Measurements from ENCODE around the gene MAD1L1.
A peak's percentile ranks its signal among the peaks of the same experiment; 100 is the strongest.

The MAD1L1 gene

GRCh38 chr7:1946025-1946772 is 286.5 kb downstream of the MAD1L1 start:
- DNase-seq: no peak

- no peak for DNase-seq
Observed at GRCh38 chr7:1945558-1945957, 287.2 kb downstream of the MAD1L1 start.

- DNase-seq: no peak
Observed at GRCh38 chr7:1944619-1945210, 288.0 kb downstream of the MAD1L1 start.

- no peak for DNase-seq
Observed at GRCh38 chr7:1943933-1944618, 288.7 kb downstream of the MAD1L1 start.

- DNase-seq: no peak
Observed at GRCh38 chr7:1943326-1943725, 289.4 kb downstream of the MAD1L1 start.

- no peak for DNase-seq
Observed at GRCh38 chr7:1942941-1943289, 289.8 kb downstream of the MAD1L1 start.

GRCh38 chr7:1942243-1942940 is 290.4 kb downstream of the MAD1L1 start:
- no peak for DNase-seq

- DNase-seq: no peak
Observed at GRCh38 chr7:1941464-1942242, 291.1 kb downstream of the MAD1L1 start.

- no peak for DNase-seq
Observed at GRCh38 chr7:1940863-1941262, 291.9 kb downstream of the MAD1L1 start.

GRCh38 chr7:1940402-1940786 is 292.4 kb downstream of the MAD1L1 start:
- peak; percentile 64 for DNase-seq

GRCh38 chr7:1939434-1940401 is 293.0 kb downstream of the MAD1L1 start:
- DNase-seq: no peak

- DNase-seq: no peak
Observed at GRCh38 chr7:1938788-1939433, 293.8 kb downstream of the MAD1L1 start.

GRCh38 chr7:1937252-1937605 is 295.5 kb downstream of the MAD1L1 start:
- DNase-seq: no peak

- no peak for DNase-seq
Observed at GRCh38 chr7:1936531-1937251, 296.1 kb downstream of the MAD1L1 start.

GRCh38 chr7:1936006-1936310 is 296.8 kb downstream of the MAD1L1 start:
- no peak for DNase-seq

- no peak for DNase-seq
Observed at GRCh38 chr7:1935176-1936005, 297.4 kb downstream of the MAD1L1 start.

- no peak for DNase-seq
Observed at GRCh38 chr7:1934756-1935155, 298.0 kb downstream of the MAD1L1 start.

GRCh38 chr7:1934017-1934416 is 298.7 kb downstream of the MAD1L1 start:
- no peak for DNase-seq

GRCh38 chr7:1933066-1933750 is 299.5 kb downstream of the MAD1L1 start:
- no peak for DNase-seq

Measured in effector CD8-positive, alpha-beta T cell (primary cell).